K562 (cell line): Measurements from ENCODE around the gene POLR1D. TPM values are rescaled to one million over a fixed set of nuclear protein-coding genes. Genes with fewer than 3 reads are reported as not detected.

Experiments
- ATAC-seq: fragments of 200-7000 bp; cut with Tn5 transposase; 3 replicates; pipeline ENCODE4 v1.9.1; 2020; ENCODE audit warnings: moderate library complexity
- BruUV-seq: library from RNA; stranded (reverse); fragments of 400-500 nt; replicated peaks from 2 replicates; lab custom pipeline; 2021; lab: Mats Ljungman, UMichigan
- CTCF ChIA-PET: fragments of 300-600 bp; formaldehyde crosslinking; extraction: SDS; loops from one replicate; lab custom pipeline; 2021; ENCODE audit warnings: low intra/inter-chr PET ratio; lab: Yijun Ruan, JAX
- POLR2A ChIA-PET: fragments of 300-600, 350-650 bp; sonication (Branson Sonifier 250); formaldehyde crosslinking; extraction: SDS; loops from one replicate; lab custom pipeline; 2021; ENCODE audit warnings: antibody characterized with exemption, inconsistent platforms; lab: Yijun Ruan, JAX
- DNase-seq, 4 experiments: peaks; one replicate each; pipeline versions ENCODE4 v3.0.0 to v3.0.0-alpha.2; 2011 to 2018; ENCODE audit warnings: low spot score in 3 of 4, mixed read lengths in 3 of 4; ENCODE audit errors: extremely low read depth in 1 of 4
- FAIRE-seq: peaks from 2 replicates; lab custom pipeline; 2011; peaks lifted over from hg19 to GRCh38; lab: Jason Lieb, UNC
- H2AFZ ChIP-seq: 2 replicates; pipeline ENCODE4 v1.6.0; 2011; ENCODE audit warnings: low read depth, low read length, control low read depth, inconsistent platforms
- H3K27ac ChIP-seq: fragments of 200-600 bp; 3 replicates; pipeline ENCODE4 v1.8.0; 2011; ENCODE audit warnings: low read depth, mild to moderate bottlenecking, control low read depth, inconsistent platforms, low read length, moderate library complexity, mixed read lengths; ENCODE audit errors: extremely low read depth
- H3K27me3 ChIP-seq, 2 experiments: fragments of 300-600 bp in 1 of 2; 2 replicates in 1 of 2; 3 replicates in 1 of 2; pipeline versions ENCODE4 v1.6.0 to v1.8.0; 2011; ENCODE audit warnings: inconsistent platforms in 2 of 2, low read length in 2 of 2, mild to moderate bottlenecking in 1 of 2, mixed read lengths in 1 of 2, moderate library complexity in 1 of 2; ENCODE audit not compliant: control insufficient read depth in 2 of 2, insufficient read depth in 2 of 2
- H3K36me3 ChIP-seq: fragments of 300-600 bp; 3 replicates; pipeline ENCODE4 v1.8.0; 2011; ENCODE audit warnings: mild to moderate bottlenecking, low read length, inconsistent platforms; ENCODE audit not compliant: control insufficient read depth, insufficient read depth
- H3K4me1 ChIP-seq, 2 experiments: fragments of 200-600 bp in 1 of 2; replicated peaks in 1 of 2; 2 replicates in 1 of 2; 3 replicates in 1 of 2; pipeline versions ENCODE4 v1.5.1 to v1.8.0; 2011; ENCODE audit warnings: inconsistent platforms in 2 of 2, low read length in 2 of 2, mild to moderate bottlenecking in 1 of 2, mixed read lengths in 1 of 2, moderate library complexity in 1 of 2; ENCODE audit not compliant: control insufficient read depth in 2 of 2, insufficient read depth in 2 of 2
- H3K4me2 ChIP-seq: 2 replicates; pipeline ENCODE4 v1.6.1; 2011; ENCODE audit warnings: low read length, control low read depth, inconsistent platforms, mixed read lengths; ENCODE audit not compliant: insufficient read depth
- H3K4me3 ChIP-seq: fragments of 200-600 bp; sonication (generic), shearing (Covaris generic); 2 replicates; pipeline ENCODE4 v1.5.1; 2016; ENCODE audit warnings: control low read depth, inconsistent platforms
- H3K79me2 ChIP-seq: fragments of 200-600 bp; 3 replicates; pipeline ENCODE4 v1.8.0; 2011; ENCODE audit warnings: low read length, inconsistent platforms; ENCODE audit not compliant: control insufficient read depth, insufficient read depth
- H3K9ac ChIP-seq, 2 experiments: 2 replicates each; pipeline versions ENCODE4 v1.6.0 to v1.6.1; 2011; ENCODE audit warnings: low read depth in 2 of 2, low read length in 2 of 2, control low read depth in 1 of 2, inconsistent platforms in 1 of 2, mild to moderate bottlenecking in 1 of 2, mixed read lengths in 1 of 2; ENCODE audit not compliant: insufficient read depth in 1 of 2
- H3K9me1 ChIP-seq: one replicate; pipeline ENCODE4 v1.6.0; 2011; ENCODE audit warnings: inconsistent platforms, mild to moderate bottlenecking, low read length, moderate library complexity; ENCODE audit not compliant: control insufficient read depth, insufficient read depth
- H3K9me3 ChIP-seq: replicated peaks from 2 replicates; pipeline ENCODE4 v1.5.1; 2011; ENCODE audit warnings: low read depth, low read length, inconsistent platforms; ENCODE audit not compliant: control insufficient read depth, insufficient read depth
- H4K20me1 ChIP-seq: replicated peaks from 2 replicates; pipeline ENCODE4 v1.6.1; 2011; ENCODE audit warnings: low read length, inconsistent platforms, mixed read lengths; ENCODE audit not compliant: control insufficient read depth, insufficient read depth
- CCAR2 ChIP-seq: fragments of 200-400 bp; formaldehyde crosslinking; IDR thresholded peaks from 2 replicates; pipeline ENCODE4 v1.6.1; 2017; ENCODE audit warnings: mild to moderate bottlenecking, low read depth, low read length
- HIVEP1 ChIP-seq: fragments of 250-450 bp; sonication (Bioruptor Pico); IDR thresholded peaks from 2 replicates; pipeline ENCODE4 v1.4.0; 2020; ENCODE audit warnings: mild to moderate bottlenecking
- MAFK ChIP-seq: IDR thresholded peaks from 2 replicates; pipeline ENCODE4 v1.6.1; 2011; ENCODE audit warnings: low read length, improper control_type of control experiment
- MCM2 ChIP-seq: fragments of 450-650 bp; IDR thresholded peaks from 2 replicates; pipeline ENCODE4 v1.6.1; 2017; ENCODE audit warnings: low read depth, mild to moderate bottlenecking
- MEIS2 ChIP-seq: fragments of 450-650 bp; IDR thresholded peaks from 2 replicates; pipeline ENCODE4 v1.6.1; 2014; ENCODE audit warnings: mild to moderate bottlenecking; ENCODE audit not compliant: partially characterized antibody
- NEUROD1 ChIP-seq: fragments of 150-350 bp; IDR thresholded peaks from 2 replicates; pipeline ENCODE4 v1.6.1; 2014; ENCODE audit warnings: borderline replicate concordance, low read length, low read depth; ENCODE audit not compliant: partially characterized antibody
- YBX1 ChIP-seq: fragments of 450-650 bp; IDR thresholded peaks from 2 replicates; pipeline ENCODE4 v1.7.1; 2016; ENCODE audit warnings: mild to moderate bottlenecking
- ZNF140 ChIP-seq: fragments of 250-450 bp; sonication (Bioruptor Pico); IDR thresholded peaks from 2 replicates; pipeline ENCODE4 v1.8.0; 2021; ENCODE audit warnings: moderate library complexity, mild to moderate bottlenecking, inconsistent platforms
- ZNF175 ChIP-seq: fragments of 200-800 bp; sonication (Bioruptor generic); IDR thresholded peaks from 2 replicates; pipeline ENCODE4 v1.6.1; 2016; ENCODE audit warnings: low read depth, mild to moderate bottlenecking, missing genetic modification characterization, missing compliant biosample characterization
- ZNF232 ChIP-seq: sonication (generic); formaldehyde crosslinking; IDR thresholded peaks from 2 replicates; pipeline ENCODE4 v1.8.0; 2022; ENCODE audit warnings: mild to moderate bottlenecking, missing genetic modification reagents
- WGBS: fragments of 100-300 bp; shearing (Covaris generic); methylation state at CpG from one replicate; pipeline ENCODE4 v1.1.6; 2016; ENCODE audit warnings: low coverage, mixed read lengths; ENCODE audit not compliant: insufficient coverage; ENCODE audit errors: missing lambda C conversion rate; 5-methylcytosine and 5-hydroxymethylcytosine counted together
- in situ Hi-C: fragments of 300-500 bp; cut with MboI; formaldehyde crosslinking; loops from 4 replicates; pipeline ENCODE4 v1.15.0; 2018; ENCODE audit warnings: inconsistent platforms, mixed read lengths
- intact Hi-C: fragments of 100-400 bp; cut with micrococcal nuclease; formaldehyde crosslinking; loops from 2 replicates; pipeline ENCODE4 v1.14.2; 2022
- polyA plus RNA-seq, 8 experiments: library from polyadenylated mRNA; depleted of rRNA in 4 of 8; stranded (reverse) in 5 of 8; unstranded in 3 of 8; fragments of >200 nt; fragmentation: Nextera tagmentation in 2 of 8; fragmentation: Illumina TruSeq in 1 of 8; extraction: Ambion mirVana in 2 of 8; extraction: Trizol in 1 of 8; gene quantifications; 2 replicates each; pipeline versions ENCODE4 v1.2.1 to v1.2.3, GENCODE V29; 2011 to 2014; ENCODE audit warnings: inconsistent platforms in 1 of 8, missing spikeins in 1 of 8
- total RNA-seq, 7 experiments: library from RNA; depleted of rRNA in 6 of 7; stranded (reverse); fragments of >200 nt in 6 of 7; fragmentation: Illumina TruSeq in 2 of 7; extraction: Trizol in 2 of 7; gene quantifications; 2 replicates each; pipeline versions ENCODE4 v1.2.1 to v1.2.3, GENCODE V29; 2011 to 2021; ENCODE audit warnings: low replicate concordance in 1 of 7
- TF ChIP-seq, protein P1 (sequence below): fragments of 450-650 bp; IDR thresholded peaks from 2 replicates; pipeline ENCODE4 v1.6.1; 2016; ENCODE audit warnings: borderline replicate concordance
- TF ChIP-seq, protein P2 (sequence below): fragments of 450-650 bp; IDR thresholded peaks from 2 replicates; pipeline ENCODE4 v1.6.1; 2018; ENCODE audit warnings: mild to moderate bottlenecking, low read depth; ENCODE audit not compliant: partially characterized antibody
- TF ChIP-seq, protein P3 (sequence below): fragments of 450-650 bp; IDR thresholded peaks from 2 replicates; pipeline ENCODE4 v1.6.1; 2016
- TF ChIP-seq, protein P4 (sequence below): fragments of 450-650 bp; IDR thresholded peaks from 2 replicates; pipeline ENCODE4 v1.6.1; 2017; ENCODE audit warnings: antibody characterized with exemption, mild to moderate bottlenecking

POLR1D gene
- total and polyA plus RNA-seq, 9 of the 15 experiments (the other 6 are each of a cell fraction or from before 2014, with no cell fraction given) = 107 to 188 (median 145) TPM

DNA sequence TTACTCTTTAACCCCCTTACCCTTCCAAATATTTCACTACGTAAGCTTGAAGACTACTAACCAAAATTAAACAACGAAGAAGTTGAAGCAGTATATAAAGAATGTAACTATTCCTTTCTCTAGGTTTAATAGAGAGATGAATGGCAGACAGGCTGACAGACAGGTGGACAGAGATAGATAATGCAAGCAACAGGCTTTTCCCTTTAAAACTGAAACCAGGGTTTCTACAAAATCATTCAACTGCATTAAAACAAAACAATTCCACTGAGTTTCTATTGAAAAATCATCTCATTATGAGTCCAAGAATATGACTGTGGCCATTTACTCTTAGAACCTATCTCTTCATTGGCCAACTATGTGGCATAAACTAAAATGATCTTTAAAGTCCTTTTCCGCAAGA is 16.6 kb upstream of the POLR1D start:
- no peaks in the 10 kb centered on the region; the same call in 2 of the 3 replicates for H3K79me2 ChIP-seq
- ATAC-seq = no peak
- TF ChIP-seq, protein P1, sequence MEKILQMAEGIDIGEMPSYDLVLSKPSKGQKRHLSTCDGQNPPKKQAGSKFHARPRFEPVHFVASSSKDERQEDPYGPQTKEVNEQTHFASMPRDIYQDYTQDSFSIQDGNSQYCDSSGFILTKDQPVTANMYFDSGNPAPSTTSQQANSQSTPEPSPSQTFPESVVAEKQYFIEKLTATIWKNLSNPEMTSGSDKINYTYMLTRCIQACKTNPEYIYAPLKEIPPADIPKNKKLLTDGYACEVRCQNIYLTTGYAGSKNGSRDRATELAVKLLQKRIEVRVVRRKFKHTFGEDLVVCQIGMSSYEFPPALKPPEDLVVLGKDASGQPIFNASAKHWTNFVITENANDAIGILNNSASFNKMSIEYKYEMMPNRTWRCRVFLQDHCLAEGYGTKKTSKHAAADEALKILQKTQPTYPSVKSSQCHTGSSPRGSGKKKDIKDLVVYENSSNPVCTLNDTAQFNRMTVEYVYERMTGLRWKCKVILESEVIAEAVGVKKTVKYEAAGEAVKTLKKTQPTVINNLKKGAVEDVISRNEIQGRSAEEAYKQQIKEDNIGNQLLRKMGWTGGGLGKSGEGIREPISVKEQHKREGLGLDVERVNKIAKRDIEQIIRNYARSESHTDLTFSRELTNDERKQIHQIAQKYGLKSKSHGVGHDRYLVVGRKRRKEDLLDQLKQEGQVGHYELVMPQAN = no peak
- TF ChIP-seq ZNF140 (CRISPR knock-in tag) = no peak
- no peak for TF ChIP-seq CCAR2
- TF ChIP-seq NEUROD1 = no peak
- TF ChIP-seq MCM2 = no peak
- no peak for TF ChIP-seq HIVEP1 (CRISPR knock-in tag)
- TF ChIP-seq YBX1 = no peak
- TF ChIP-seq, protein P2, sequence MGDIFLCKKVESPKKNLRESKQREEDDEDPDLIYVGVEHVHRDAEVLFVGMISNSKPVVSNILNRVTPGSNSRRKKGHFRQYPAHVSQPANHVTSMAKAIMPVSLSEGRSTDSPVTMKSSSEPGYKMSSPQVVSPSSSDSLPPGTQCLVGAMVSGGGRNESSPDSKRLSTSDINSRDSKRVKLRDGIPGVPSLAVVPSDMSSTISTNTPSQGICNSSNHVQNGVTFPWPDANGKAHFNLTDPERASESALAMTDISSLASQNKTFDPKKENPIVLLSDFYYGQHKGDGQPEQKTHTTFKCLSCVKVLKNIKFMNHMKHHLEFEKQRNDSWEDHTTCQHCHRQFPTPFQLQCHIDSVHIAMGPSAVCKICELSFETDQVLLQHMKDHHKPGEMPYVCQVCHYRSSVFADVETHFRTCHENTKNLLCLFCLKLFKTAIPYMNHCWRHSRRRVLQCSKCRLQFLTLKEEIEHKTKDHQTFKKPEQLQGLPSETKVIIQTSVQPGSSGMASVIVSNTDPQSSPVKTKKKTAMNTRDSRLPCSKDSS = no peak
- no peak for TF ChIP-seq MAFK
- TF ChIP-seq, protein P3, sequence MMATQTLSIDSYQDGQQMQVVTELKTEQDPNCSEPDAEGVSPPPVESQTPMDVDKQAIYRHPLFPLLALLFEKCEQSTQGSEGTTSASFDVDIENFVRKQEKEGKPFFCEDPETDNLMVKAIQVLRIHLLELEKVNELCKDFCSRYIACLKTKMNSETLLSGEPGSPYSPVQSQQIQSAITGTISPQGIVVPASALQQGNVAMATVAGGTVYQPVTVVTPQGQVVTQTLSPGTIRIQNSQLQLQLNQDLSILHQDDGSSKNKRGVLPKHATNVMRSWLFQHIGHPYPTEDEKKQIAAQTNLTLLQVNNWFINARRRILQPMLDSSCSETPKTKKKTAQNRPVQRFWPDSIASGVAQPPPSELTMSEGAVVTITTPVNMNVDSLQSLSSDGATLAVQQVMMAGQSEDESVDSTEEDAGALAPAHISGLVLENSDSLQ = peak; percentile 67
- TF ChIP-seq, protein P4, sequence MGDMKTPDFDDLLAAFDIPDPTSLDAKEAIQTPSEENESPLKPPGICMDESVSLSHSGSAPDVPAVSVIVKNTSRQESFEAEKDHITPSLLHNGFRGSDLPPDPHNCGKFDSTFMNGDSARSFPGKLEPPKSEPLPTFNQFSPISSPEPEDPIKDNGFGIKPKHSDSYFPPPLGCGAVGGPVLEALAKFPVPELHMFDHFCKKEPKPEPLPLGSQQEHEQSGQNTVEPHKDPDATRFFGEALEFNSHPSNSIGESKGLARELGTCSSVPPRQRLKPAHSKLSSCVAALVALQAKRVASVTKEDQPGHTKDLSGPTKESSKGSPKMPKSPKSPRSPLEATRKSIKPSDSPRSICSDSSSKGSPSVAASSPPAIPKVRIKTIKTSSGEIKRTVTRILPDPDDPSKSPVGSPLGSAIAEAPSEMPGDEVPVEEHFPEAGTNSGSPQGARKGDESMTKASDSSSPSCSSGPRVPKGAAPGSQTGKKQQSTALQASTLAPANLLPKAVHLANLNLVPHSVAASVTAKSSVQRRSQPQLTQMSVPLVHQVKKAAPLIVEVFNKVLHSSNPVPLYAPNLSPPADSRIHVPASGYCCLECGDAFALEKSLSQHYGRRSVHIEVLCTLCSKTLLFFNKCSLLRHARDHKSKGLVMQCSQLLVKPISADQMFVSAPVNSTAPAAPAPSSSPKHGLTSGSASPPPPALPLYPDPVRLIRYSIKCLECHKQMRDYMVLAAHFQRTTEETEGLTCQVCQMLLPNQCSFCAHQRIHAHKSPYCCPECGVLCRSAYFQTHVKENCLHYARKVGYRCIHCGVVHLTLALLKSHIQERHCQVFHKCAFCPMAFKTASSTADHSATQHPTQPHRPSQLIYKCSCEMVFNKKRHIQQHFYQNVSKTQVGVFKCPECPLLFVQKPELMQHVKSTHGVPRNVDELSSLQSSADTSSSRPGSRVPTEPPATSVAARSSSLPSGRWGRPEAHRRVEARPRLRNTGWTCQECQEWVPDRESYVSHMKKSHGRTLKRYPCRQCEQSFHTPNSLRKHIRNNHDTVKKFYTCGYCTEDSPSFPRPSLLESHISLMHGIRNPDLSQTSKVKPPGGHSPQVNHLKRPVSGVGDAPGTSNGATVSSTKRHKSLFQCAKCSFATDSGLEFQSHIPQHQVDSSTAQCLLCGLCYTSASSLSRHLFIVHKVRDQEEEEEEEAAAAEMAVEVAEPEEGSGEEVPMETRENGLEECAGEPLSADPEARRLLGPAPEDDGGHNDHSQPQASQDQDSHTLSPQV = no peak
- TF ChIP-seq ZNF175 (CRISPR knock-in tag) = no peak
- TF ChIP-seq ZNF232 (CRISPR knock-in tag) = no peak
- TF ChIP-seq MEIS2 = peak; percentile 30
- no peak for FAIRE-seq
- no peak for DNase-seq
- 50% methylated on average over 2 of the region's 3 CpGs for whole genome bisulfite sequencing
- no peak overlapping the region for H2AFZ ChIP-seq
- no peak overlapping the region for H3K4me3 ChIP-seq
- H3K9ac ChIP-seq = no peak overlapping the region
- no peaks in the 10 kb centered on the region for H3K9me3 ChIP-seq
- ChIA-PET CTCF (no interaction called here), POLR2A (no interaction called here)
- BruUV-seq = no TSS peak
- in situ Hi-C loops (no loop called here), intact Hi-C loops (no loop called here)
- no peaks in the 10 kb centered on the region for H3K9me1 ChIP-seq
- H3K4me2 ChIP-seq = no peak overlapping the region
- H3K27ac ChIP-seq = no peak overlapping the region; the same call in 2 of the 3 replicates
- peaks cover 0 to 22% of the 10 kb centered on the region in 2 experiments; a peak in 4 of 5 replicates for H3K4me1 ChIP-seq
- H3K36me3 ChIP-seq = no peaks in the 10 kb centered on the region
- no peaks in the 10 kb centered on the region for H3K27me3 ChIP-seq
- H4K20me1 ChIP-seq = no peaks in the 10 kb centered on the region
